BJ (cell line): ENCODE data around the gene PDZRN3. TPM values are rescaled to one million over a fixed set of nuclear protein-coding genes. Genes with fewer than 3 reads are reported as not detected.
"Not testable (repeated sequence)": the region's sequence is repeated elsewhere in the genome, so short reads cannot be mapped to it uniquely, and the experiment has no call there.

Source experiments
- CTCF ChIA-PET: fragments of 350-600 bp; formaldehyde crosslinking; extraction: SDS; loops from one replicate; lab custom pipeline; 2021; ENCODE audit warnings: antibody characterized with exemption, inconsistent platforms; lab: Yijun Ruan, JAX
- POLR2A ChIA-PET: fragments of 300-600 bp; sonication (Branson Sonifier 250); formaldehyde crosslinking; extraction: SDS; loops from one replicate; lab custom pipeline; 2021; ENCODE audit warnings: antibody characterized with exemption; lab: Charles Lee
- DNase-seq: peaks from one replicate; pipeline ENCODE4 v3.0.0-alpha.2; 2011; ENCODE audit warnings: low read depth
- H3K27me3 ChIP-seq: 2 replicates; pipeline ENCODE4 v1.6.0; 2011; ENCODE audit warnings: low read length; ENCODE audit not compliant: control insufficient read depth, insufficient read depth
- H3K36me3 ChIP-seq: 2 replicates; pipeline ENCODE4 v1.5.1; 2011; ENCODE audit warnings: low read length; ENCODE audit not compliant: control insufficient read depth, insufficient read depth
- H3K4me3 ChIP-seq: 2 replicates; pipeline ENCODE4 v1.5.1; 2011; ENCODE audit warnings: low read depth, mild to moderate bottlenecking, control low read depth, low read length
- polyA plus RNA-seq: library from polyadenylated mRNA; depleted of rRNA; stranded (reverse); fragments of >200 nt; gene quantifications from 2 replicates; pipeline ENCODE4 v1.2.3, GENCODE V29; 2011
- TF ChIP-seq, protein P1 (sequence below): IDR thresholded peaks from 2 replicates; pipeline ENCODE4 v1.5.1; 2011; ENCODE audit warnings: low read depth, mild to moderate bottlenecking, control low read depth, inconsistent platforms, low read length, moderate library complexity; ENCODE audit not compliant: insufficient read depth

Gene PDZRN3
- polyA plus RNA-seq, 1 experiment, result 4.9 TPM

DNA sequence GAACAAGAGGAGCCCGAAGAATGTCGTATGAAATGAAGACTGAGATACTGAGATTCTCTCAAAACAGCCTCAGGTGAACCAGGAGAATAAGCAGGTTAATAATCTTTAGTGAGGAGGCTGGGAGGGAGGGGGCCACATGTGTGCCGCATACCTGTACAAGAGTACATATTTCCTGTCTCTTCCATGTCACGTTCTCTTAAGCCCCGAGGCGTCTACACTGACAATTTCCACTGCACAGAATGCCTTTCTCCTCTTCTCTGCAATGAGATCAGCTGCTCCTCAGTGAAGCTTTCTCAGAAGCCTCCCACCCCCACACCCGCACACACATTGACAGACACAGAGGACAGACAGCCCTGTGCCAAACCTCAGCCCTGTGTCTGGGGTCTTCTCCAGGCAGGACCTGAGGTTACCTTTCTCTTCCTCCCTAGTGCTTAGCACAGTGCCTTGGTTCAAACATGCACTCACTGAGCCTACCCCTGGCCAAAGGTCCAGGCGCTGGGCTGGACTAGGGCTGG lies 55.4 kb downstream of the PDZRN3 start:
- DNase-seq, result no peak
- ChIA-PET POLR2A (no interaction called here), CTCF (no interaction called here)

DNA sequence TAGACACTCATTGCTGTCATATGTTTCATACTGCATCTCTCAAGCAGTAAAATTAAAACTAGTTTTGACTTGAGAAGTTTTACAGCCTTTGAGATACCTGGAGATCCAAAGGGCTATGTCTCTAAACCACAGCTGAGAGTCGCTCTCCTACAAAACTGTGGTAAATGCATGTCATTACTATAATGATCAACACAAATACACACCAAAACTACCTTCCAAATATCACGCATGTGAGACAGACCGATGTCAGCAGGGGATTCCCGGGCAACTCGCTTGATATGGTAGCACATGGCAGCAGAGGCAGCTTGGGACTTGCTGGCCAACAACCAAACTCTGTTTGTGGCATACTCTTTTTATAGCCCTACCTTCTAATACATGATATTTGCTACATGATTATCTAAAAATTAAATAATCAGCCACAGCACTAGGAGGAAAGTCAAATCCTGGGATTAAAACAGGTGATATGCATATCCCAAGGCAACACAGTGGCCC lies 56.3 kb downstream of the PDZRN3 start:
- no peaks in the 10 kb centered on the region for H3K36me3 ChIP-seq
- ChIA-PET POLR2A (no interaction called here), CTCF (no interaction called here)
- H3K27me3 ChIP-seq, result no peaks in the 10 kb centered on the region
- DNase-seq, result no peak
- H3K4me3 ChIP-seq, result no peak overlapping the region
- TF ChIP-seq, protein P1, sequence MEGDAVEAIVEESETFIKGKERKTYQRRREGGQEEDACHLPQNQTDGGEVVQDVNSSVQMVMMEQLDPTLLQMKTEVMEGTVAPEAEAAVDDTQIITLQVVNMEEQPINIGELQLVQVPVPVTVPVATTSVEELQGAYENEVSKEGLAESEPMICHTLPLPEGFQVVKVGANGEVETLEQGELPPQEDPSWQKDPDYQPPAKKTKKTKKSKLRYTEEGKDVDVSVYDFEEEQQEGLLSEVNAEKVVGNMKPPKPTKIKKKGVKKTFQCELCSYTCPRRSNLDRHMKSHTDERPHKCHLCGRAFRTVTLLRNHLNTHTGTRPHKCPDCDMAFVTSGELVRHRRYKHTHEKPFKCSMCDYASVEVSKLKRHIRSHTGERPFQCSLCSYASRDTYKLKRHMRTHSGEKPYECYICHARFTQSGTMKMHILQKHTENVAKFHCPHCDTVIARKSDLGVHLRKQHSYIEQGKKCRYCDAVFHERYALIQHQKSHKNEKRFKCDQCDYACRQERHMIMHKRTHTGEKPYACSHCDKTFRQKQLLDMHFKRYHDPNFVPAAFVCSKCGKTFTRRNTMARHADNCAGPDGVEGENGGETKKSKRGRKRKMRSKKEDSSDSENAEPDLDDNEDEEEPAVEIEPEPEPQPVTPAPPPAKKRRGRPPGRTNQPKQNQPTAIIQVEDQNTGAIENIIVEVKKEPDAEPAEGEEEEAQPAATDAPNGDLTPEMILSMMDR, result no peak

More for the DNA sequence above, 55.4 kb downstream of the PDZRN3 start:
- H3K36me3 ChIP-seq, result no peaks in the 10 kb centered on the region
- no peaks in the 10 kb centered on the region for H3K27me3 ChIP-seq
- TF ChIP-seq, protein P1, result no peak
- no peak overlapping the region for H3K4me3 ChIP-seq

DNA sequence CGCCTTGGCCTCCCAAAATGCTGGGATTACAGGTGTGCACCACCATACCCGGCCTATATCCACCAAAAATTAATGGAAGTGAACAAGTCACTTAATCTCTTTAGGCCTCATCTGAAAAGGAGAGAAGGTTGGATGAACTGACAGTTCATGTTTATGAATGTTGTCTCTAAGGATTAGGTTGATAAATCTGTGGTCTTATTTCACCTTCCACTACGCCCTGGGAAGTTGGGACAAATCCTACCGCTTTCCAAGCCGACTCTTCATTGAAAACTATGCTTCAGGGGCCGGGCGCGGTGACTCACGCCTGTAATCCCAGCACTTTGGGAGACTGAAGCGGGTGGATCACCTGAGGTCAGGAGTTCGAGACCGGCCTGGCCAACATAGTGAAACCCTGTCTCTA lies 59.4 kb downstream of the PDZRN3 start:
- CTCF ChIA-PET, DNase-seq, H3K4me3 ChIP-seq, H3K27me3 ChIP-seq, H3K36me3 ChIP-seq, POLR2A ChIA-PET: not testable (repeated sequence)

DNA sequence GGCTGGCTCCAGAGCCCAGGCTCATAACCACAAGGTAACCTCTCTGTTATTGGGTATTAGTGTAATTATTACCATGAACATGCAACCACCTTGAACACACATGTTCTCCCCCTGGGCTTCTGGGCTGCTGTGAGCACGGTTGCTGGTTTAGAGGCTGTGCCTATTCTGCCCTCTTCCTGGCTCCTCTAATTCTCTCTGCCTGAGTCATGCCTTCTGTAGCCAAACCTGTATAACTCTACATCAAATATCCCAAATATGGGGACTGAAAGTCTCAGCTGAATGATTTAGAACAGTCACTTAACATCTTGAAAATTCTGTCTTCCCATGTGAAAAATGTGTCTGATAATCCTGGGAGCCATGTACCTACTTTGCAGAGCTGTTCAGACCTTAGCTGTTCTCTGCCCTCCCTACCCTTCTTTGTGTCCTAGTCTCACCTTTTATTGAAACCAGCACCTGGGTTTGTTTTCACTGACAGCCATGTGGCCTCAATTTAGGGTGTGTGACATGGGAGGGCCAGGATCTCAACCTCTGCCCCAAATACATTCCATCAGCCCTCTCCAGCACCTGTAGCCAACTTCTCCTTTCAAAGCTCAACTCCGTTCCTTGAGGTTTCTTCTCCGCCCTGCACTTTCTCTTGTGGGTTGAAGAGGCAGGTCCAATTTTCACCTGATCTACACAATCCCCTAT lies 60.7 kb downstream of the PDZRN3 start:
- CTCF ChIA-PET, result interaction anchor here (0.9 kb wide), 1 partner anchor 44 kb away, joined by 4 read pairs; no protein-coding TSS in a partner anchor
- H3K36me3 ChIP-seq, result no peaks in the 10 kb centered on the region

DNA sequence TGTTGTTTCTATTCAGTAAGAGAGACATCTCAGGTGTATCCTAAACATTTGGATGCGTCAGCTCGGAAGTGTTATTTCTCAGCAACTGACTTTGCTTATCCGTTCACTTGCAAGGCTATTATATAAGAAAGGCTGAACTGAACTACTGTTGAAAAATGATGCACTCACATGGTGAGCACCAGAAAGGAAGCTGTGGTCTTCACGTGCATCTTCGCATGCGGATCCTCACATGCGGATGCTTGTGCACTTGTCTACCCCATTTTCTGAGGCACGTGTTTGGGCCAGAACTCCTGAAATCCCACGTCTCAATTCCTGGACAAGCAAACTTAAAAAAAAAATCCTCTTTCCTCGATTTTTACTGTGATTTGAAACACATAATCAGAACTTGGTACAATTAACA lies 63.2 kb downstream of the PDZRN3 start:
- no peaks in the 10 kb centered on the region for H3K36me3 ChIP-seq
- H3K4me3 ChIP-seq, result no peak overlapping the region
- POLR2A ChIA-PET, result no interaction called here
- no peak for DNase-seq
- TF ChIP-seq, protein P1, result no peak
- no peaks in the 10 kb centered on the region for H3K27me3 ChIP-seq
- CTCF ChIA-PET, result interaction anchor here (0.7 to 1.7 kb wide), 4 partner anchors 13 to 53 kb away, joined by 3 to 4 read pairs (median 3); no protein-coding TSS in a partner anchor

More for the DNA sequence above, 60.7 kb downstream of the PDZRN3 start:
- TF ChIP-seq, protein P1, result no peak
- H3K27me3 ChIP-seq, result no peaks in the 10 kb centered on the region
- H3K4me3 ChIP-seq, result no peak overlapping the region
- POLR2A ChIA-PET, result interaction anchor here (0.6 kb wide), 1 partner anchor 89 kb away, joined by 3 read pairs; no protein-coding TSS in a partner anchor
- no peak for DNase-seq
